ENCODE data around the gene DISP3. TPM values are rescaled to one million over a fixed set of nuclear protein-coding genes. Genes with fewer than 3 reads are reported as not detected.

The DISP3 gene
- total and polyA plus RNA-seq, 2 experiments from 2014 or later = 0.18 to 0.74 TPM

DNA sequence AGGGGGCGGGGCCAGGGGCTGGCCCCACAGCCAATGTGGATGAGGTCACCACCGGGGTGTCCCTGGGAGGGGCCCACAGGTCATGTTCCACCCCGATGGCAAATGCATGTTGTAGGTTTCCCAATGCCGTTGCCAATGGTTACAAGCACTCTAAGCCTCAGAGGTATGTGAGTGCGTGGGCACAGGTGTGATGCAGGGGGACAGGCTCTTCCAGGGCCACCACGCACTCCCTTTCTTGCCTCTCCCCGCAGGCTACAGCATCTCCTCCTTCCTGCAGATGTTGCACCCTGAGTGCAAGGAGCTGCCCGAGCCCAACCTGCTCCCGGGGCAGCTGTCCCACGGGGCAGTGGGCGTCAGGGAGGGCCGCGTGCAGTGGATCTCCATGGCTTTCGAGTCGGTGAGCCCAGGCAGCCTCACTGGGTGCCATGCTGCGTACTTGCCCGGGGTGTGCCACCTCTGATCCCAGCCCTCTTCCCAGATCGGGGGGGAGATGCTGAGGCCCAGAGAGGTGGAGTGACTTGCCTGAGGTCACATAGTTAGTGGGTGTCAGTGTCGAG, 52.4 kb downstream of the DISP3 start:
- H3K4me3 ChIP-seq = no peak overlapping the region
- H3K27ac ChIP-seq = no peak overlapping the region
- no peak for DNase-seq (ENCODE audit: low read depth in 1 of 2, low spot score in 1 of 2)
- no peaks in the 10 kb centered on the region for H3K9me3 ChIP-seq (ENCODE audit: low read depth)
- H3K36me3 ChIP-seq = no peaks in the 10 kb centered on the region
- H3K27me3 ChIP-seq = no peaks in the 10 kb centered on the region
- TF ChIP-seq, protein P1, sequence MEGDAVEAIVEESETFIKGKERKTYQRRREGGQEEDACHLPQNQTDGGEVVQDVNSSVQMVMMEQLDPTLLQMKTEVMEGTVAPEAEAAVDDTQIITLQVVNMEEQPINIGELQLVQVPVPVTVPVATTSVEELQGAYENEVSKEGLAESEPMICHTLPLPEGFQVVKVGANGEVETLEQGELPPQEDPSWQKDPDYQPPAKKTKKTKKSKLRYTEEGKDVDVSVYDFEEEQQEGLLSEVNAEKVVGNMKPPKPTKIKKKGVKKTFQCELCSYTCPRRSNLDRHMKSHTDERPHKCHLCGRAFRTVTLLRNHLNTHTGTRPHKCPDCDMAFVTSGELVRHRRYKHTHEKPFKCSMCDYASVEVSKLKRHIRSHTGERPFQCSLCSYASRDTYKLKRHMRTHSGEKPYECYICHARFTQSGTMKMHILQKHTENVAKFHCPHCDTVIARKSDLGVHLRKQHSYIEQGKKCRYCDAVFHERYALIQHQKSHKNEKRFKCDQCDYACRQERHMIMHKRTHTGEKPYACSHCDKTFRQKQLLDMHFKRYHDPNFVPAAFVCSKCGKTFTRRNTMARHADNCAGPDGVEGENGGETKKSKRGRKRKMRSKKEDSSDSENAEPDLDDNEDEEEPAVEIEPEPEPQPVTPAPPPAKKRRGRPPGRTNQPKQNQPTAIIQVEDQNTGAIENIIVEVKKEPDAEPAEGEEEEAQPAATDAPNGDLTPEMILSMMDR (IDR thresholded peaks at IDR 0.05; ENCODE audit: low read depth, low read length) = no peak
- no peaks in the 10 kb centered on the region for H3K4me1 ChIP-seq (ENCODE audit: low read depth)

DNA sequence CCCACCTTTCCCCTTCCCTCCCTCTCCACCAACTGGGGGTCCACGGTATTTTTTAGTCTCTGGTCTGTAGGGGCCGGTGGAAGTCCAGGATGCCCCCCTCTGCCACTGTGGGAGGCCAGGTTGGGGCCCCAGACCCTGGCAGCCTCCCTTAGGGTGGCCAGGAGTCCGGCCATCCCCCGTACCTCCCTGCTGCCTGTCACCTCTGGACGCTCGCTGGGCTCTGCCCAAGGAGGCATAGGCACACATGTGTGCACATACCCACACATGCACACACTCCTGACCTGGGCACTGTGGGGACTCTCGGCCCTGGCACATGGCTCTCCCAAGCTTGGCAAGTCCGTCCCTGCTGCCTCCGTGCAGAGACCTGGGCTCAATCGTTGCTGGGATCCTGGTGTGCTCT, 53.0 kb downstream of the DISP3 start:
- H3K9me3 ChIP-seq (ENCODE audit: low read depth) = no peaks in the 10 kb centered on the region
- H3K27ac ChIP-seq = no peak overlapping the region
- no peaks in the 10 kb centered on the region for H3K4me1 ChIP-seq (ENCODE audit: low read depth)
- TF ChIP-seq, protein P1 (IDR thresholded peaks at IDR 0.05; ENCODE audit: low read depth, low read length) = no peak
- no peak for DNase-seq (ENCODE audit: low read depth in 1 of 2, low spot score in 1 of 2)
- H3K4me3 ChIP-seq = no peak overlapping the region
- no peaks in the 10 kb centered on the region for H3K27me3 ChIP-seq
- no peaks in the 10 kb centered on the region for H3K36me3 ChIP-seq

DNA sequence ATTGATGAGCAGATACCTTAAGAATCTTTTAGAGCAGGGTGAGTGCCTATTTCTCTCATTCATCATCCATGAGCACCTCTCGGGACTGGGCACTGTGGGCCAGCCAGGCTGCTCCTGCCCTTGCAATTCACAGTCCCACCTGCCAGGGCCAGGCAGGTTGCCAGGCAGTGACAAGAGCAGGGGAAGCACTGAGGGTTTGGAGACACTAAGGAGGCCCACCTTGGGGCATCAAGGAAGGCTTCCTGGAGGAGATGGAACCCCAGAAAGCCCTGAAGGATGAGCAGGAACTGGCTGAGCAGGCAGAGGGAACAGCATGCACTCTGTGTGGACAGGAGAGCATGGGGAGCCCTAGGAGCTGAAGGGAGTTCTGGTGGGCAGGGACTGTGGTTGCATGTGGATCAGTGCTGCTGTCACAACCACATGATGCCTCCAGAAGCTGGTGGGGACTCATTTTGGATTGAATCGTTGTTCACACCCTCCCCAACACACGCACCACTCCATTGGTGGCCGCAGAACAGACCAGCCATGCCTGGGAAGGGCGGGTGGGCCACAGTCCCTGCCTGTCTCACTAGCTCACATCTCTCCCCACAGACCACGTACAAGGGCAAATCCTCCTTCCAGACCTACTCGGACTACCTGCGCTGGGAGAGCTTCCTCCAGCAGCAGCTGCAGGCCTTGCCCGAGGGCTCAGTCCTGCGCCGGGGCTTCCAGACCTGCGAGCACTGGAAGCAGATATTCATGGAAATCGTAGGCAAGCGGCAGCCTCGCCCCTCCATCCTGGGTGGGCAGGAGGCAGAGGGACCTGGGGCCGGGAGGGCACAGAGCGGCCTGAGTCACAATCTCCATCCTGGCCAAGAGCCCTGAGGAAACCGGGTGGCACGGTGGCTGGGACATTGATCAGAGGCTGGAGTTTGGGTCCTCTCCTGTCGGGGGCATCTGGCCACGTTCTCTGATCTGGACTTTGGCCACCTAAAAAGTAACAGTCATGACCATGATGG, 55.1 kb downstream of the DISP3 start:
- H3K27me3 ChIP-seq = no peaks in the 10 kb centered on the region
- no peaks in the 10 kb centered on the region for H3K9me3 ChIP-seq (ENCODE audit: low read depth)
- H3K4me3 ChIP-seq = no peak overlapping the region
- no peak for DNase-seq (ENCODE audit: low read depth in 1 of 2, low spot score in 1 of 2)
- no peak overlapping the region for H3K27ac ChIP-seq
- H3K4me1 ChIP-seq (ENCODE audit: low read depth) = no peaks in the 10 kb centered on the region
- no peaks in the 10 kb centered on the region for H3K36me3 ChIP-seq
- TF ChIP-seq, protein P1 (IDR thresholded peaks at IDR 0.05; ENCODE audit: low read depth, low read length) = no peak

DNA sequence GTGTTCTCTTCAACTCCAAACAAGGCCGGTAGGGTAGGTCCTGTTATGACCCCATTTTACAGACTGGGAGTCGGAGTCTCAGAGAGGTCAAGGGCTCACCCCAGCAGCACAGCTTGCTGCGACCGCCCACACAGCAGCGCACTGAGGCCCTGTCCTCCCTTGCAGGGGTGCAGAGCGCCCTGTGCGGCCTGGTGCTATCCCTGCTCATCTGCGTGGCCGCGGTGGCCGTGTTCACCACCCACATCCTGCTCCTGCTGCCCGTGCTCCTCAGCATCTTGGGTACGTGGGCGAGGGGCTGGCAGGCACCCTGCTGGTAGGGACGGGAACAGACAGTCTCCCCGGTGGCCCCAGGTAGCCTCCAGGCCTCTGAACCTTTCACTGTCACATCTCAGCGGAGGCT, 55.9 kb downstream of the DISP3 start:
- no peaks in the 10 kb centered on the region for H3K36me3 ChIP-seq
- H3K27ac ChIP-seq = no peak overlapping the region
- no peaks in the 10 kb centered on the region for H3K27me3 ChIP-seq
- TF ChIP-seq, protein P1 (IDR thresholded peaks at IDR 0.05; ENCODE audit: low read depth, low read length) = no peak
- H3K9me3 ChIP-seq (ENCODE audit: low read depth) = no peaks in the 10 kb centered on the region
- no peak overlapping the region for H3K4me3 ChIP-seq
- H3K4me1 ChIP-seq (ENCODE audit: low read depth) = no peaks in the 10 kb centered on the region
- DNase-seq (ENCODE audit: low read depth in 1 of 2, low spot score in 1 of 2) = no peak

DNA sequence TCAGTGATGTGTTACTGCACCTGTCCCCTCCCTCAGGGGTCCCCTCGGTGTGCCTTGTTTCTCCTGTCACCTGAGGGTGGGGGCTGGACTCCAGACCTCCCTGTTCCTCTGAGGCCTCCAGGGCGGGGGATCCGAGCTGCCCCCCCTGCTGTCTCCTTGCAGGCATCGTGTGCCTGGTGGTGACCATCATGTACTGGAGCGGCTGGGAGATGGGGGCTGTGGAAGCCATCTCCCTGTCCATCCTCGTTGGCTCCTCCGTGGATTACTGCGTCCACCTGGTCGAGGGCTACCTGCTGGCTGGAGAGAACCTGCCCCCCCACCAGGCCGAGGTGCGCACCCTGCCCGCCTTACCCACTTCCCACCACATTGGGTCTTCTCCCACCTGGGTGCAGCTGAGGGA, 56.4 kb downstream of the DISP3 start:
- Histone ChIP-seq H3K4me1 (ENCODE audit: low read depth) (no peaks in the 10 kb centered on the region), H3K4me3 (no peak overlapping the region), H3K27me3 (no peaks in the 10 kb centered on the region), H3K36me3 (no peaks in the 10 kb centered on the region), H3K27ac (no peak overlapping the region), H3K9me3 (ENCODE audit: low read depth) (no peaks in the 10 kb centered on the region)
- DNase-seq (ENCODE audit: low read depth in 1 of 2, low spot score in 1 of 2) = no peak
- TF ChIP-seq, protein P1 (IDR thresholded peaks at IDR 0.05; ENCODE audit: low read depth, low read length) = no peak
